Kidney (tissue), 14 donors: Measurements from ENCODE around the gene SLC51B. TPM values are rescaled to one million over a fixed set of nuclear protein-coding genes. Genes with fewer than 3 reads are reported as not detected.

Experiments
- DNase-seq, 5 donors: peaks; one replicate each; pipeline ENCODE4 v3.0.0-alpha.2; 2013 to 2020
- FAIRE-seq: peaks from 2 replicates; lab custom pipeline; 2012; peaks lifted over from hg19 to GRCh38; lab: Jason Lieb, UNC
- H3K27ac ChIP-seq, 2 donors: one replicate each; pipeline ENCODE4 v1.7.0; 2013; ENCODE audit warnings: low read depth in 2 of 2, low read length in 2 of 2, inconsistent platforms in 1 of 2
- H3K27me3 ChIP-seq: one replicate; pipeline ENCODE4 v1.7.1; 2013; ENCODE audit warnings: low read length, inconsistent platforms; ENCODE audit not compliant: control insufficient read depth, insufficient read depth
- H3K36me3 ChIP-seq, 3 donors: one replicate each; pipeline versions ENCODE4 v1.7.0 to v1.7.1; 2013; ENCODE audit warnings: low read length in 3 of 3, control low read depth in 1 of 3, inconsistent platforms in 1 of 3; ENCODE audit not compliant: insufficient read depth in 3 of 3, control insufficient read depth in 2 of 3
- H3K4me1 ChIP-seq, 3 donors: one replicate each; pipeline versions ENCODE4 v1.7.0 to v1.7.1; 2013; ENCODE audit warnings: low read length in 3 of 3, inconsistent platforms in 1 of 3, low read depth in 1 of 3; ENCODE audit not compliant: control insufficient read depth in 2 of 3, insufficient read depth in 2 of 3
- H3K4me3 ChIP-seq, 3 donors: one replicate each; pipeline versions ENCODE4 v1.7.0 to v1.8.1; 2013; ENCODE audit warnings: low read length in 3 of 3, control low read depth in 1 of 3, inconsistent platforms in 1 of 3
- H3K9ac ChIP-seq, 3 donors: one replicate each; pipeline versions ENCODE4 v1.7.0 to v1.7.1; 2013; ENCODE audit warnings: low read length in 3 of 3, control low read depth in 1 of 3, inconsistent platforms in 1 of 3
- H3K9me3 ChIP-seq, 3 donors: one replicate each; pipeline versions ENCODE4 v1.7.0 to v1.7.1; 2013; ENCODE audit warnings: low read length in 3 of 3, control low read depth in 1 of 3, inconsistent platforms in 1 of 3; ENCODE audit not compliant: control insufficient read depth in 2 of 3, insufficient read depth in 1 of 3
- intact Hi-C: fragments of 100-400 bp; cut with DNase I; formaldehyde crosslinking; loops from one replicate; pipeline ENCODE4 v1.11.1; 2022
- polyA plus RNA-seq: library from polyadenylated mRNA; stranded (reverse); fragments of 350-450 nt; fragmentation: Illumina TruSeq; extraction: RNeasy Lipid Tissue Mini Kit (QIAGEN cat#74804); gene quantifications from one replicate; pipeline ENCODE4 v1.2.3, GENCODE V29; 2014; ENCODE audit warnings: low read depth, low replicate concordance; ENCODE audit not compliant: insufficient read depth
- total RNA-seq: library from RNA; stranded (reverse); fragmentation: NEBNext Ultra II Directional; extraction: Animal tissue kit (Norgen Biotek cat#: 25700); gene quantifications from one replicate; pipeline ENCODE4 v1.2.1, GENCODE V29; 2021
- TF ChIP-seq, protein P1 (sequence below): IDR thresholded peaks from 3 replicates; pipeline ENCODE4 v1.5.1; 2012; ENCODE audit warnings: mild to moderate bottlenecking, moderate library complexity, borderline replicate concordance; ENCODE audit not compliant: insufficient read depth; ENCODE audit errors: extremely low read depth
- donor health status: control.
- donor health status: control.
- donor health status: control.
- donor health status: control.
- donor health status: control.
- donor health status: DM: yes; HTN: yes; CAD: no.
- donor health status: Normal renal cell carcinoma (clear cell type).

SLC51B gene
- total and polyA plus RNA-seq, 2 donors from 2014 or later = 2.9 to 40.9 TPM

DNA sequence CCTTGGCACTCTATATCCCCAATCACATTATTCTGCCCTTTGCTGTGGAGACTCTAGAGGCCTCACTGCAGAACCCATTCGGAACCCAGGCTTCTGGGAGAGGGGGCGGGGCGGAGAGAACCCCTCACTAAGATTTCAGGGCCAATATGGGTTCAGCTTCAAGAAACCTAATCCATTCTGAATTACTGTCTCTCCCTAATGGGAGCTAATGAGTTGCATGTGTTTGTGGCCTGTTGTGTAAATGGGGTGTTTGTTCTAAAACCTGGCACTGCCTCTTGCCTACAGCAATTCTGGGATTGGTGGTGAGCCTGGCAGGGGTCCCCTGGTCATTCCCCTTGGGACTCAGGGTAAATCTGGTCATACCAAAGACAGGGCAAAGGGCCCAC is 23.2 kb downstream of the SLC51B start:
- TF ChIP-seq, protein P1, sequence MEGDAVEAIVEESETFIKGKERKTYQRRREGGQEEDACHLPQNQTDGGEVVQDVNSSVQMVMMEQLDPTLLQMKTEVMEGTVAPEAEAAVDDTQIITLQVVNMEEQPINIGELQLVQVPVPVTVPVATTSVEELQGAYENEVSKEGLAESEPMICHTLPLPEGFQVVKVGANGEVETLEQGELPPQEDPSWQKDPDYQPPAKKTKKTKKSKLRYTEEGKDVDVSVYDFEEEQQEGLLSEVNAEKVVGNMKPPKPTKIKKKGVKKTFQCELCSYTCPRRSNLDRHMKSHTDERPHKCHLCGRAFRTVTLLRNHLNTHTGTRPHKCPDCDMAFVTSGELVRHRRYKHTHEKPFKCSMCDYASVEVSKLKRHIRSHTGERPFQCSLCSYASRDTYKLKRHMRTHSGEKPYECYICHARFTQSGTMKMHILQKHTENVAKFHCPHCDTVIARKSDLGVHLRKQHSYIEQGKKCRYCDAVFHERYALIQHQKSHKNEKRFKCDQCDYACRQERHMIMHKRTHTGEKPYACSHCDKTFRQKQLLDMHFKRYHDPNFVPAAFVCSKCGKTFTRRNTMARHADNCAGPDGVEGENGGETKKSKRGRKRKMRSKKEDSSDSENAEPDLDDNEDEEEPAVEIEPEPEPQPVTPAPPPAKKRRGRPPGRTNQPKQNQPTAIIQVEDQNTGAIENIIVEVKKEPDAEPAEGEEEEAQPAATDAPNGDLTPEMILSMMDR = no peak
- intact Hi-C loops = no loop called here
- Histone ChIP-seq H3K9ac (no peak overlapping the region), H3K4me3 (peak overlapping the region in 1 of 3 donors; percentile 21), H3K36me3 (no peaks in the 10 kb centered on the region), H3K27ac (no peak overlapping the region), H3K9me3 (no peaks in the 10 kb centered on the region), H3K27me3 (no peaks in the 10 kb centered on the region), H3K4me1 (peaks cover 0 to 7% (median 3%) of the 10 kb centered on the region in 3 donors)
- DNase-seq (no peak), FAIRE-seq (no peak)

DNA sequence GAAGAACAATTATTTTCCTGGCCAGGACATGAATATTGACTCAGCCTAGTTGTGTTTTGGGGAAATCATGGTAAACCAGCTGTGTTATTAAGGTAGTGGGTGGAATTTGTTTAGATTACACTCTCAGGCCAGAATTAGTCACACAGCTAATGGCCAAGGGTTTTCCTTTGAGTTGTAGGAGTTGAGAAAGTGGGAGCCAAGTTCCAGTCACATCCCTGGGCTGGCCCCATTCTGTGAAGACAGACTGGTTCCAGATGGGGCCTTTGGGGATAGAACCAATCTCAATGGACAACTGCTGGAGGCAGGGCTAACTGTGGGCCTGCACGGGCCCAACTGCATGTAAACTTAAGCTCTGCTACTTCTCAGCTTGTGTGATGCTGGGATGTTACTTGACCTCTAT is 24.0 kb downstream of the SLC51B start:
- TF ChIP-seq, protein P1 = no peak
- no peak overlapping the region for H3K9ac ChIP-seq
- DNase-seq (no peak), FAIRE-seq (no peak)
- no peaks in the 10 kb centered on the region for H3K9me3 ChIP-seq
- H3K27me3 ChIP-seq = no peaks in the 10 kb centered on the region
- intact Hi-C loops = no loop called here
- no peaks in the 10 kb centered on the region for H3K36me3 ChIP-seq
- H3K4me1 ChIP-seq = peaks cover 0 to 7% (median 3%) of the 10 kb centered on the region in 3 donors
- H3K4me3 ChIP-seq = no peak overlapping the region
- H3K27ac ChIP-seq = peak overlapping the region in 1 of 2 donors; percentile 5

DNA sequence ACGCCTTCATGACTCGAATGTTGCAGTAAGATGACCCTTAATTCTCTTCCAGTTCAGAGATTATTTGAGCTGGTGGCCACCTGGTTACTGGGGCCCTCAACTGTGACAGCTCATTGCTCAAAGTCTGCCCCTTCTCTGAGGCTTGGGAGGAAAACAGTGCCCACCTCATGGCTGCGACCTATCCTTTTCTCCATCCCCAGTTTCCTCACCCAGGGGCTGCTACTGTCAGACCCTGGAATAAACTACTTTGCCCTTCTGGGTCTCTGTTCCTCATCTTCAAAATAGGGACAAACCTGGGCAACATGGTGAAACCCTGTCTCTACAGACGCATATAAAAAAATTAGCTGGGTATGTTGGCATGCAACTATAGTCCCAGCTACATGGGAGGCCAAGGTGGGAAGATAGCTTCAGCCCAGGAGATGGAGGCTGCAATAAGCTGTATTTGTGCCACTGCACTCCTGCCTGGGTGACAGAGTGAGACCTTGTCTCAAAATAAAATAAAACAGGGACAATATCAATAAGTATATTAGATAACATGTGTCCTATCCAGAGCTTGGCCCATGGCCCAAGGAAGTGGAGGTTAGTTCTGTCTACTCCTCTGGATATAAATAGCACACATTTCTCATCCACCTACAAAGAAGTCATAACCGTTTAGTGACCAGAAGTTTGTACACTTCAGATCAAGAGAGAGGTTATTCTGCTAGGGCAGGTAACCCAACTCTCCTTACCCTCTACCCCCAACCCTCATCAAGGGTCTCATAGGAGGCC is 24.8 kb downstream of the SLC51B start:
- DNase-seq = no peak
- Histone ChIP-seq H3K36me3 (no peaks in the 10 kb centered on the region), H3K9me3 (no peaks in the 10 kb centered on the region), H3K9ac (no peak overlapping the region), H3K4me3 (no peak overlapping the region), H3K27ac (no peak overlapping the region), H3K4me1 (peaks cover 0 to 7% (median 3%) of the 10 kb centered on the region in 3 donors), H3K27me3 (no peaks in the 10 kb centered on the region)
- no peak for FAIRE-seq
- TF ChIP-seq, protein P1 = no peak
- intact Hi-C loops = no loop called here
